HepG2 (cell line): ENCODE measurements around the gene SMIM8. TPM values are rescaled to one million over a fixed set of nuclear protein-coding genes. Genes with fewer than 3 reads are reported as not detected.

Experiments used
- ATAC-seq: fragments of 200-7000 bp; cut with Tn5 transposase; 3 replicates; pipeline ENCODE4 v1.9.1; 2020; ENCODE audit warnings: mild to moderate bottlenecking, moderate library complexity
- BruUV-seq: library from RNA; stranded (reverse); fragments of 400-500 nt; replicated peaks from 2 replicates; lab custom pipeline; 2021; lab: Mats Ljungman, UMichigan
- CTCF ChIA-PET: fragments of 300-600 bp; formaldehyde crosslinking; extraction: SDS; loops from one replicate; lab custom pipeline; 2021; ENCODE audit warnings: low total read pairs, inconsistent platforms, low intra/inter-chr PET ratio; lab: Yijun Ruan, JAX
- POLR2A ChIA-PET: fragments of 350-600 bp; sonication (Branson Sonifier 250); formaldehyde crosslinking; loops from one replicate; lab custom pipeline; 2020; ENCODE audit warnings: antibody characterized with exemption, inconsistent platforms; lab: Yijun Ruan, JAX
- DNase-seq: peaks from one replicate; pipeline ENCODE4 v3.0.0-alpha.2; 2015; ENCODE audit warnings: low spot score
- FAIRE-seq: peaks from 3 replicates; lab custom pipeline; 2011; peaks lifted over from hg19 to GRCh38; lab: Jason Lieb, UNC
- H2AFZ ChIP-seq: one replicate; pipeline ENCODE4 v1.6.1; 2011; ENCODE audit warnings: low read length, inconsistent platforms
- H3K27ac ChIP-seq: fragments of 300-600 bp; 3 replicates; pipeline ENCODE4 v1.8.0; 2011; ENCODE audit warnings: mixed run types, mild to moderate bottlenecking, mixed read lengths, low read length, inconsistent platforms; ENCODE audit not compliant: insufficient read depth; ENCODE audit errors: extremely low read length
- H3K27me3 ChIP-seq, 2 experiments: fragments of 200-600 bp in 1 of 2; 2 replicates in 1 of 2; 3 replicates in 1 of 2; pipeline versions ENCODE4 v1.6.0 to v1.8.0; 2011; ENCODE audit warnings: low read length in 2 of 2, mild to moderate bottlenecking in 2 of 2, moderate library complexity in 2 of 2, inconsistent platforms in 1 of 2; ENCODE audit not compliant: insufficient read depth in 2 of 2, control insufficient read depth in 1 of 2
- H3K36me3 ChIP-seq, 2 experiments: fragments of 200-600 bp in 1 of 2; replicated peaks in 1 of 2; 2 replicates in 1 of 2; 3 replicates in 1 of 2; pipeline versions ENCODE4 v1.5.1 to v1.8.0; 2011; ENCODE audit warnings: low read length in 2 of 2, inconsistent platforms in 1 of 2; ENCODE audit not compliant: insufficient read depth in 2 of 2, control insufficient read depth in 1 of 2
- H3K4me1 ChIP-seq: 2 replicates; pipeline ENCODE4 v1.5.1; 2012; ENCODE audit warnings: low read length, inconsistent platforms; ENCODE audit not compliant: insufficient read depth
- H3K4me2 ChIP-seq: 2 replicates; pipeline ENCODE4 v1.6.0; 2011; ENCODE audit warnings: low read depth, low read length, inconsistent platforms
- H3K4me3 ChIP-seq, 3 experiments: fragments of 200-600 bp in 1 of 3; sonication (generic), shearing (Covaris generic) in 1 of 3; replicated peaks in 1 of 3; 2 replicates each; pipeline ENCODE4 v1.5.1; 2011 to 2016; ENCODE audit warnings: low read length in 3 of 3, inconsistent platforms in 2 of 3, low read depth in 2 of 3, mild to moderate bottlenecking in 2 of 3, control low read depth in 1 of 3, mixed read lengths in 1 of 3; ENCODE audit not compliant: insufficient read depth in 1 of 3
- H3K79me2 ChIP-seq: one replicate; pipeline ENCODE4 v1.6.1; 2011; ENCODE audit warnings: low read length, inconsistent platforms; ENCODE audit not compliant: insufficient read depth
- H3K9ac ChIP-seq: 2 replicates; pipeline ENCODE4 v1.6.0; 2011; ENCODE audit warnings: mild to moderate bottlenecking, low read depth, low read length, inconsistent platforms; ENCODE audit not compliant: insufficient read depth
- H3K9me3 ChIP-seq: 2 replicates; pipeline ENCODE4 v1.5.1; 2012; ENCODE audit warnings: mild to moderate bottlenecking, low read length
- H4K20me1 ChIP-seq: 2 replicates; pipeline ENCODE4 v1.6.0; 2011; ENCODE audit warnings: inconsistent platforms, mild to moderate bottlenecking, low read length, moderate library complexity; ENCODE audit not compliant: insufficient read depth
- LRRFIP1 ChIP-seq: sonication (generic); formaldehyde crosslinking; conservative IDR thresholded peaks from 2 replicates; pipeline ENCODE4 v1.4.0; 2020; ENCODE audit warnings: missing genetic modification reagents
- RARG ChIP-seq: sonication (generic); formaldehyde crosslinking; IDR thresholded peaks from 2 replicates; pipeline ENCODE4 v1.4.0; 2020; ENCODE audit warnings: low read depth, mild to moderate bottlenecking, missing genetic modification reagents
- SMARCC2 ChIP-seq: fragments of 450-650 bp; IDR thresholded peaks from 2 replicates; pipeline ENCODE4 v1.6.1; 2017; ENCODE audit warnings: antibody characterized with exemption, mild to moderate bottlenecking
- ZNF382 ChIP-seq: sonication (generic); formaldehyde crosslinking; IDR thresholded peaks from 2 replicates; pipeline ENCODE4 v1.5.0; 2020; ENCODE audit warnings: missing genetic modification reagents, mild to moderate bottlenecking, borderline replicate concordance
- ZNF44 ChIP-seq: sonication (generic); formaldehyde crosslinking; IDR thresholded peaks from 2 replicates; pipeline ENCODE4 v1.5.1; 2020; ENCODE audit warnings: mild to moderate bottlenecking, missing genetic modification reagents
- ZNF550 ChIP-seq: sonication (generic); formaldehyde crosslinking; IDR thresholded peaks from 2 replicates; pipeline ENCODE4 v1.4.0; 2020; ENCODE audit warnings: mild to moderate bottlenecking, missing genetic modification reagents, borderline replicate concordance
- ZNF766 ChIP-seq: sonication (generic); formaldehyde crosslinking; IDR thresholded peaks from 2 replicates; pipeline ENCODE4 v1.5.0; 2020; ENCODE audit warnings: missing genetic modification reagents, borderline replicate concordance
- WGBS: methylation state at CpG from one replicate; pipeline ENCODE4 v1.1.6; 2017; ENCODE audit warnings: low lambda C conversion rate; 5-methylcytosine and 5-hydroxymethylcytosine counted together
- in situ Hi-C: cut with HindIII; loops from 2 replicates; pipeline ENCODE4 v1.10.0; 2017; ENCODE audit warnings: low pct_unique_long_range_greater_than_20kb; ENCODE audit not compliant: extremely low pct_ligation_motif_present
- intact Hi-C: fragments of 100-400 bp; cut with micrococcal nuclease; formaldehyde crosslinking; loops from one replicate; pipeline ENCODE4 v1.10.0; 2022; ENCODE audit not compliant: unreplicated experiment
- polyA plus RNA-seq, 8 experiments: library from polyadenylated mRNA; depleted of rRNA in 3 of 8; stranded (reverse) in 7 of 8; unstranded in 1 of 8; fragments of >200 nt; fragmentation: Illumina TruSeq in 4 of 8; extraction: Trizol in 4 of 8; gene quantifications; 2 replicates each; pipeline versions ENCODE4 v1.2.1 to v1.2.3, GENCODE V29; 2011 to 2016; ENCODE audit warnings: low read depth in 4 of 8, missing spikeins in 1 of 8, mixed read lengths in 1 of 8; ENCODE audit not compliant: insufficient read depth in 1 of 8
- total RNA-seq, 5 experiments: library from RNA; depleted of rRNA; stranded (reverse); fragments of >200 nt; fragmentation: Illumina TruSeq; extraction: Trizol; gene quantifications; 2 replicates each; pipeline ENCODE4 v1.2.3, GENCODE V29; 2016; ENCODE audit warnings: low read depth in 1 of 5

Gene SMIM8
- total and polyA plus RNA-seq, 2 of the 13 experiments (the other 11 are each of a cell fraction or from before 2014, with no cell fraction given): 4.8 to 10.0 TPM

GRCh38 chr6:87333591-87334181, 11.3 kb downstream of the SMIM8 start (continued):
- TF ChIP-seq ZNF382 (CRISPR knock-in tag): no peak
- no peak for TF ChIP-seq SMARCC2
- no peak for TF ChIP-seq ZNF550 (CRISPR knock-in tag)
- TF ChIP-seq LRRFIP1 (CRISPR knock-in tag): no peak

- CTCF ChIA-PET: no interaction called here
Observed at GRCh38 chr6:87334683-87335082, 12.3 kb downstream of the SMIM8 start.

More at GRCh38 chr6:87334683-87335082, 12.3 kb downstream of the SMIM8 start:
- H3K27ac ChIP-seq: no peak overlapping the region
- DNase-seq (no peak), ATAC-seq (no peak), FAIRE-seq (no peak)
- H3K9me3 ChIP-seq: no peaks in the 10 kb centered on the region
- H3K36me3 ChIP-seq: no peaks in the 10 kb centered on the region; a peak in 1 of 5 replicates
- no peak overlapping the region for H3K9ac ChIP-seq
- TF ChIP-seq ZNF44 (CRISPR knock-in tag): no peak
- TF ChIP-seq RARG (CRISPR knock-in tag): no peak
- TF ChIP-seq ZNF766 (CRISPR knock-in tag): no peak
- no peak overlapping the region for H3K4me3 ChIP-seq
- 100% methylated on average over 1 of the region's 1 CpG for WGBS
- H3K27me3 ChIP-seq: no peaks in the 10 kb centered on the region
- intact Hi-C loops (no loop called here), in situ Hi-C loops (no loop called here)
- no peaks in the 10 kb centered on the region for H3K79me2 ChIP-seq
- no peak overlapping the region for H3K4me2 ChIP-seq
- no TSS peak for BruUV-seq
- no peaks in the 10 kb centered on the region for H3K4me1 ChIP-seq
- POLR2A ChIA-PET: no interaction called here
- H2AFZ ChIP-seq: no peak overlapping the region
- H4K20me1 ChIP-seq: no peaks in the 10 kb centered on the region
